Glomerular visceral epithelial cell (primary cell): ENCODE measurements around the gene SLC16A13.
"Not testable (repeated sequence)": the region's sequence is repeated elsewhere in the genome, so short reads cannot be mapped to it uniquely, and the experiment has no call there.

ENCODE experiments used
- DNase-seq: peaks from one replicate; pipeline ENCODE4 v3.0.0-alpha.2; 2016; ENCODE audit errors: extremely low spot score

The SLC16A13 gene

GRCh38 chr17:7035591-7036368 is at the start of gene SLC16A13:
Gene SLC16A13 (plus strand): TSS chr17:7036015. CDS start chr17:7036383, 368 bp downstream.
- peak; percentile 99 for DNase-seq

- DNase-seq, result no peak
Measured at GRCh38 chr17:6986676-6987075, 49.1 kb upstream of the SLC16A13 start.

- DNase-seq, result no peak
Measured at GRCh38 chr17:6989779-6990178, 46.0 kb upstream of the SLC16A13 start.

GRCh38 chr17:6993613-6994056 is 42.2 kb upstream of the SLC16A13 start:
- not testable (repeated sequence) for DNase-seq

- no peak for DNase-seq
Measured at GRCh38 chr17:6994118-6994598, 41.7 kb upstream of the SLC16A13 start.

GRCh38 chr17:6994666-6995256 is 41.1 kb upstream of the SLC16A13 start:
- no peak for DNase-seq

- no peak for DNase-seq
Measured at GRCh38 chr17:6995500-6996255, 40.1 kb upstream of the SLC16A13 start, which contains the start of gene ALOX12. Gene ALOX12 (plus strand): TSS chr17:6996049. CDS start chr17:6996118, 69 bp downstream.

GRCh38 chr17:6996256-6997011 is 39.4 kb upstream of the SLC16A13 start:
- DNase-seq, result no peak

GRCh38 chr17:6997171-6997570 is 38.6 kb upstream of the SLC16A13 start:
- DNase-seq, result no peak

- DNase-seq, result no peak
Measured at GRCh38 chr17:6998855-6999508, 36.8 kb upstream of the SLC16A13 start.

- DNase-seq, result no peak
Measured at GRCh38 chr17:7001318-7001961, 34.4 kb upstream of the SLC16A13 start.

GRCh38 chr17:7002288-7003047 is 33.3 kb upstream of the SLC16A13 start:
- DNase-seq, result no peak

- DNase-seq, result no peak
Measured at GRCh38 chr17:7003745-7004144, 32.1 kb upstream of the SLC16A13 start.

GRCh38 chr17:7004398-7005253 is 31.2 kb upstream of the SLC16A13 start:
- DNase-seq, result peak; percentile 78

- no peak for DNase-seq
Measured at GRCh38 chr17:7005716-7006115, 30.1 kb upstream of the SLC16A13 start.

- DNase-seq, result no peak
Measured at GRCh38 chr17:7007143-7007542, 28.7 kb upstream of the SLC16A13 start.

- DNase-seq, result no peak
Measured at GRCh38 chr17:7010523-7010922, 25.3 kb upstream of the SLC16A13 start.

GRCh38 chr17:7011415-7011814 is 24.4 kb upstream of the SLC16A13 start:
- DNase-seq, result no peak

- DNase-seq, result no peak
Measured at GRCh38 chr17:7011942-7012254, 23.9 kb upstream of the SLC16A13 start.
